Measurements from ENCODE around the gene HPRT1.
A peak's percentile ranks its signal among the peaks of the same experiment; 100 is the strongest.
"Not testable (repeated sequence)": the region's sequence is repeated elsewhere in the genome, so short reads cannot be mapped to it uniquely, and the experiment has no call there.

The HPRT1 gene

GRCh38 chrX:134453631-134454030 lies 6.3 kb upstream of the HPRT1 start:
- no peaks in the 10 kb centered on the region for H3K9me3 ChIP-seq (ENCODE audit: insufficient read depth, low read depth, low read length)

GRCh38 chrX:134454506-134454905 lies 5.5 kb upstream of the HPRT1 start:
- H3K4me3 ChIP-seq (ENCODE audit: low read length) = no peak overlapping the region
- H3K27ac ChIP-seq (ENCODE audit: low read length) = no peak overlapping the region
- no peaks in the 10 kb centered on the region for H3K9me3 ChIP-seq (ENCODE audit: insufficient read depth, low read depth, low read length)
- H3K4me1 ChIP-seq (ENCODE audit: insufficient read depth, low read length) = no peaks in the 10 kb centered on the region
- no peak overlapping the region for H3K9ac ChIP-seq (ENCODE audit: low read depth, low read length)
- H3K27me3 ChIP-seq (ENCODE audit: insufficient read depth, low read length) = no peaks in the 10 kb centered on the region
- no peaks in the 10 kb centered on the region for H3K36me3 ChIP-seq (ENCODE audit: insufficient read depth, low read depth, low read length)

More at GRCh38 chrX:134453631-134454030, 6.3 kb upstream of the HPRT1 start:
- no peak overlapping the region for H3K9ac ChIP-seq (ENCODE audit: low read depth, low read length)
- no peaks in the 10 kb centered on the region for H3K4me1 ChIP-seq (ENCODE audit: insufficient read depth, low read length)
- H3K27ac ChIP-seq (ENCODE audit: low read length) = no peak overlapping the region
- H3K36me3 ChIP-seq (ENCODE audit: insufficient read depth, low read depth, low read length) = no peaks in the 10 kb centered on the region
- H3K27me3 ChIP-seq (ENCODE audit: insufficient read depth, low read length) = no peaks in the 10 kb centered on the region
- H3K4me3 ChIP-seq (ENCODE audit: low read length) = no peak overlapping the region

GRCh38 chrX:134457708-134458107 lies 2.3 kb upstream of the HPRT1 start:
- H3K27ac ChIP-seq (ENCODE audit: low read length) = no peak overlapping the region
- H3K27me3 ChIP-seq (ENCODE audit: insufficient read depth, low read length) = no peaks in the 10 kb centered on the region
- no peak overlapping the region for H3K4me3 ChIP-seq (ENCODE audit: low read length)
- no peaks in the 10 kb centered on the region for H3K9me3 ChIP-seq (ENCODE audit: insufficient read depth, low read depth, low read length)
- H3K9ac ChIP-seq (ENCODE audit: low read depth, low read length) = no peak overlapping the region
- H3K4me1 ChIP-seq (ENCODE audit: insufficient read depth, low read length) = no peaks in the 10 kb centered on the region
- no peaks in the 10 kb centered on the region for H3K36me3 ChIP-seq (ENCODE audit: insufficient read depth, low read depth, low read length)

DNA sequence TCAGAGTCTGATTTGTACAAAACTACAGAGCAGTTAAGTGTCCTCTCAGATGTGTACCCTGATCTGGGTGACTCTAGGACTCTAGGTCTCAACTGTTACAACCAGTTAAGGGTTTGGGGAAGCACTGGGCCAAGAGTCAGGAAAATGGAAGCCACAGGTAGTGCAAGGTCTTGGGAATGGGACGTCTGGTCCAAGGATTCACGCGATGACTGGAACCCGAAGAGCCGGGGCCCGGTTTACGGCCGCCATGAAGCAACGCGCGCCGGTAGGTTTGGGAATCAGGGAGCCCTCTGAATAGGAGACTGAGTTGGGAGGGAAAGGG lies 321 bp upstream of the HPRT1 start:
- H3K9ac ChIP-seq (ENCODE audit: low read depth, low read length) = peak overlapping the region; percentile 68; the same call in 1 of the 2 replicates
- no peaks in the 10 kb centered on the region for H3K4me1 ChIP-seq (ENCODE audit: insufficient read depth, low read length)
- peak overlapping the region; percentile 65 for H3K4me3 ChIP-seq (ENCODE audit: low read length)
- H3K27ac ChIP-seq (ENCODE audit: low read length) = no peak overlapping the region
- no peaks in the 10 kb centered on the region for H3K27me3 ChIP-seq (ENCODE audit: insufficient read depth, low read length)
- no peaks in the 10 kb centered on the region for H3K9me3 ChIP-seq (ENCODE audit: insufficient read depth, low read depth, low read length)
- no peaks in the 10 kb centered on the region for H3K36me3 ChIP-seq (ENCODE audit: insufficient read depth, low read depth, low read length)

DNA sequence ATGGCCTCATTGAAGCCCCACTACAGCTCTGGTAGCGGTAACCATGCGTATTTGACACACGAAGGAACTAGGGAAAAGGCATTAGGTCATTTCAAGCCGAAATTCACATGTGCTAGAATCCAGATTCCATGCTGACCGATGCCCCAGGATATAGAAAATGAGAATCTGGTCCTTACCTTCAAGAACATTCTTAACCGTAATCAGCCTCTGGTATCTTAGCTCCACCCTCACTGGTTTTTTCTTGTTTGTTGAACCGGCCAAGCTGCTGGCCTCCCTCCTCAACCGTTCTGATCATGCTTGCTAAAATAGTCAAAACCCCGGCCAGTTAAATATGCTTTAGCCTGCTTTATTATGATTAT lies 876 bp downstream of the HPRT1 start:
- Histone ChIP-seq H3K27me3 (ENCODE audit: insufficient read depth, low read length) (no peaks in the 10 kb centered on the region), H3K27ac (ENCODE audit: low read length) (no peak overlapping the region), H3K9ac (ENCODE audit: low read depth, low read length) (peak overlapping the region; percentile 74; the same call in 1 of the 2 replicates), H3K4me1 (ENCODE audit: insufficient read depth, low read length) (no peaks in the 10 kb centered on the region), H3K9me3 (ENCODE audit: insufficient read depth, low read depth, low read length) (no peaks in the 10 kb centered on the region), H3K36me3 (ENCODE audit: insufficient read depth, low read depth, low read length) (no peaks in the 10 kb centered on the region), H3K4me3 (ENCODE audit: low read length) (peak overlapping the region; percentile 82)

DNA sequence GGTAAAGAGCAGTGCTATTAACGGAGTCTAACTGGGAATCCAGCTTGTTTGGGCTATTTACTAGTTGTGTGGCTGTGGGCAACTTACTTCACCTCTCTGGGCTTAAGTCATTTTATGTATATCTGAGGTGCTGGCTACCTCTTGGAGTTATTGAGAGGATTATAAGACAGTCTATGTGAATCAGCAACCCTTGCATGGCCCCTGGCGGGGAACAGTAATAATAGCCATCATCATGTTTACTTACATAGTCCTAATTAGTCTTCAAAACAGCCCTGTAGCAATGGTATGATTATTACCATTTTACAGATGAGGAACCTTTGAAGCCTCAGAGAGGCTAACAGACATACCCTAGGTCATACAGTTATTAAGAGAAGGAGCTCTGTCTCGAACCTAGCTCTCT lies 1.5 kb downstream of the HPRT1 start:
- Histone ChIP-seq H3K36me3 (ENCODE audit: insufficient read depth, low read depth, low read length) (no peaks in the 10 kb centered on the region), H3K27ac (ENCODE audit: low read length) (no peak overlapping the region), H3K4me1 (ENCODE audit: insufficient read depth, low read length) (no peaks in the 10 kb centered on the region), H3K9ac (ENCODE audit: low read depth, low read length) (peak overlapping the region; percentile 74; the same call in 1 of the 2 replicates), H3K4me3 (ENCODE audit: low read length) (peak overlapping the region; percentile 82), H3K9me3 (ENCODE audit: insufficient read depth, low read depth, low read length) (no peaks in the 10 kb centered on the region), H3K27me3 (ENCODE audit: insufficient read depth, low read length) (no peaks in the 10 kb centered on the region)

DNA sequence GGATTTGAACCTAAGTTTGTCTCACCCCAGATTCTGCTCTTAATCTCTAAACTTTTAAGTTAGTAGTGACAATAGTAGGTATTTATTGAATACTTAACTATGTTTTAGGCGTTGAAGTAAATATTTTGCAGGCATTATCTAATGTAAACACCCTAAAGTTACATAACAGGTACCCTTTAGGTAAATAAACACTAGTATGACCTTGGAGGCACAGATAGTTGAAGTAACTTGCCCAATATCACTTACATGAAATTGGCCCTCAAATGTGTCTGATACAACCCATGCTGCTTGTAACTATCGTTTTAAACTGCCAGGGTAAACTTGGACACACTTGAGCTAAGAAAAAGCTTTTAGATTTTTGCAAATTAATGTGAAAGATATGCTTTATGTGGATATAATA lies 3.0 kb downstream of the HPRT1 start:
- no peak overlapping the region for H3K4me3 ChIP-seq (ENCODE audit: low read length)
- no peak overlapping the region for H3K27ac ChIP-seq (ENCODE audit: low read length)
- H3K4me1 ChIP-seq (ENCODE audit: insufficient read depth, low read length) = no peaks in the 10 kb centered on the region
- H3K9me3 ChIP-seq (ENCODE audit: insufficient read depth, low read depth, low read length) = no peaks in the 10 kb centered on the region
- no peaks in the 10 kb centered on the region for H3K27me3 ChIP-seq (ENCODE audit: insufficient read depth, low read length)
- H3K9ac ChIP-seq (ENCODE audit: low read depth, low read length) = no peak overlapping the region
- H3K36me3 ChIP-seq (ENCODE audit: insufficient read depth, low read depth, low read length) = no peaks in the 10 kb centered on the region

DNA sequence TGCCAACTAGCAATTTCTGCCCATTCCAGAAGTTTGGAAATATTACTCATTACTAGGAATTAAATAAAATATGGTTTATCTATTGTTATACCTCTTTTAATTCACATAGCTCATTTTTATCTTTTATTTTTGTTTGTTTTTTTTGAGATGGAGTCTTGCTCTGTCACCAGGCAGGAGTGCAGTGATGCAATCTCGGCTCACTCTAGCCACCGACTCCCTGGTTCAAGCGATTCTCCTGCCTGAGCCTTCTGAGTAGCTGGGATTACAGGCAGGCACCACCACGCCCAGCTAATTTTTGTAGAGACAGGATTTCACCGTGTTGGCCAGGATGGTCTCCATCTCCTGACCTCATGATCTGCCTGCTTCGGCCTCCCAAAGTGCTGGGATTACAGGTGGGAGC lies 4.5 kb downstream of the HPRT1 start:
- H3K4me3 ChIP-seq (ENCODE audit: low read length); H3K4me1 ChIP-seq (ENCODE audit: insufficient read depth, low read length); H3K9me3 ChIP-seq (ENCODE audit: insufficient read depth, low read depth, low read length); H3K27ac ChIP-seq (ENCODE audit: low read length); H3K9ac ChIP-seq (ENCODE audit: low read depth, low read length); H3K27me3 ChIP-seq (ENCODE audit: insufficient read depth, low read length); H3K36me3 ChIP-seq (ENCODE audit: insufficient read depth, low read depth, low read length): not testable (repeated sequence)

DNA sequence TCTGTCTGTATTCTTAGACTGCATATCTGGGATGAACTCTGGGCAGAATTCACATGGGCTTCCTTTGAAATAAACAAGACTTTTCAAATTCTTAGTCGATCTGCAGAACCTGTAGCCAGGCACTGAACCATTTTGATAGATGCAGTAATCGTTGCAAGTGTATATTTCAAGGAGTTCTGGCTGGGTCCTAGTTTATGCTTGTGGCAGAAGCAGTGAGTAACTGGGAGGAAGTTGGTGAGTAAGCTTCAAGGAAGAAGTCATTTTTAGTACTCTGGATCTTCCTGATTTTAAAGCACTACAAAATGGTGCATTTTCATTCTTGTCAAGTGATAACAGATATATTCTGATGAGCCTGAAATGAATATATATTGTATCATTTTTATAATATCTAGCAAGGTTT lies 9.5 kb downstream of the HPRT1 start:
- H3K4me1 ChIP-seq (ENCODE audit: insufficient read depth, low read length) = no peaks in the 10 kb centered on the region
- H3K4me3 ChIP-seq (ENCODE audit: low read length) = no peak overlapping the region
- H3K9ac ChIP-seq (ENCODE audit: low read depth, low read length) = no peak overlapping the region
- H3K9me3 ChIP-seq (ENCODE audit: insufficient read depth, low read depth, low read length) = no peaks in the 10 kb centered on the region
- H3K27me3 ChIP-seq (ENCODE audit: insufficient read depth, low read length) = no peaks in the 10 kb centered on the region
- H3K27ac ChIP-seq (ENCODE audit: low read length) = no peak overlapping the region
- H3K36me3 ChIP-seq (ENCODE audit: insufficient read depth, low read depth, low read length) = peaks cover 4% of the 10 kb centered on the region; the same call in 1 of the 2 replicates

- Histone ChIP-seq H3K4me1 (ENCODE audit: insufficient read depth, low read length) (no peaks in the 10 kb centered on the region), H3K9me3 (ENCODE audit: insufficient read depth, low read depth, low read length) (no peaks in the 10 kb centered on the region), H3K27ac (ENCODE audit: low read length) (no peak overlapping the region), H3K9ac (ENCODE audit: low read depth, low read length) (no peak overlapping the region), H3K36me3 (ENCODE audit: insufficient read depth, low read depth, low read length) (peaks cover 8% of the 10 kb centered on the region), H3K4me3 (ENCODE audit: low read length) (no peak overlapping the region), H3K27me3 (ENCODE audit: insufficient read depth, low read length) (no peaks in the 10 kb centered on the region)
Observed at GRCh38 chrX:134470013-134470412, 10.0 kb downstream of the HPRT1 start.

GRCh38 chrX:134472041-134472440 lies 12.1 kb downstream of the HPRT1 start:
- H3K9me3 ChIP-seq (ENCODE audit: insufficient read depth, low read depth, low read length) = no peaks in the 10 kb centered on the region

GRCh38 chrX:134476284-134476683 lies 16.3 kb downstream of the HPRT1 start:
- Histone ChIP-seq H3K27ac (ENCODE audit: low read length) (no peak overlapping the region), H3K4me1 (ENCODE audit: insufficient read depth, low read length) (no peaks in the 10 kb centered on the region), H3K36me3 (ENCODE audit: insufficient read depth, low read depth, low read length) (peaks cover 32% of the 10 kb centered on the region), H3K9ac (ENCODE audit: low read depth, low read length) (no peak overlapping the region), H3K9me3 (ENCODE audit: insufficient read depth, low read depth, low read length) (no peaks in the 10 kb centered on the region), H3K4me3 (ENCODE audit: low read length) (no peak overlapping the region), H3K27me3 (ENCODE audit: insufficient read depth, low read length) (no peaks in the 10 kb centered on the region)

More at GRCh38 chrX:134472041-134472440, 12.1 kb downstream of the HPRT1 start:
- no peaks in the 10 kb centered on the region for H3K4me1 ChIP-seq (ENCODE audit: insufficient read depth, low read length)
- no peak overlapping the region for H3K27ac ChIP-seq (ENCODE audit: low read length)
- no peaks in the 10 kb centered on the region for H3K27me3 ChIP-seq (ENCODE audit: insufficient read depth, low read length)
- no peak overlapping the region for H3K4me3 ChIP-seq (ENCODE audit: low read length)
- H3K36me3 ChIP-seq (ENCODE audit: insufficient read depth, low read depth, low read length) = peaks cover 24% of the 10 kb centered on the region
- H3K9ac ChIP-seq (ENCODE audit: low read depth, low read length) = no peak overlapping the region

GRCh38 chrX:134478374-134478773 lies 18.4 kb downstream of the HPRT1 start:
- Histone ChIP-seq H3K9ac (ENCODE audit: low read depth, low read length) (no peak overlapping the region), H3K4me1 (ENCODE audit: insufficient read depth, low read length) (no peaks in the 10 kb centered on the region), H3K9me3 (ENCODE audit: insufficient read depth, low read depth, low read length) (no peaks in the 10 kb centered on the region), H3K27ac (ENCODE audit: low read length) (no peak overlapping the region), H3K36me3 (ENCODE audit: insufficient read depth, low read depth, low read length) (peaks cover 32% of the 10 kb centered on the region), H3K27me3 (ENCODE audit: insufficient read depth, low read length) (no peaks in the 10 kb centered on the region), H3K4me3 (ENCODE audit: low read length) (no peak overlapping the region)
